Suprapubic skin (tissue), 4 donors: ENCODE results near the gene ATXN7. TPM values are rescaled to one million over a fixed set of nuclear protein-coding genes. Genes with fewer than 3 reads are reported as not detected.

Experiments used
- DNase-seq, 2 donors: peaks; one replicate each; pipeline ENCODE4 v3.0.0-alpha.2; 2019; ENCODE audit warnings: low spot score in 2 of 2
- H3K27ac ChIP-seq: fragments of 200-600 bp; sonication (generic); one replicate; pipeline ENCODE4 v1.5.1; 2019
- H3K27me3 ChIP-seq: fragments of 200-600 bp; sonication (generic); one replicate; pipeline ENCODE4 v1.5.1; 2019
- H3K36me3 ChIP-seq: fragments of 200-600 bp; sonication (generic); one replicate; pipeline ENCODE4 v1.5.1; 2019
- H3K4me1 ChIP-seq: fragments of 200-600 bp; sonication (generic); one replicate; pipeline ENCODE4 v1.5.1; 2019
- H3K4me3 ChIP-seq: fragments of 200-600 bp; sonication (generic); one replicate; pipeline ENCODE4 v1.5.1; 2019; ENCODE audit warnings: mild to moderate bottlenecking
- H3K9me3 ChIP-seq: fragments of 200-600 bp; sonication (generic); one replicate; pipeline ENCODE4 v1.5.1; 2019
- CTCF ChIP-seq, 2 donors: fragments of 200-600 bp in 1 of 2; fragments of 450-650 bp in 1 of 2; sonication (generic) in 1 of 2; IDR thresholded peaks; one replicate each; pipeline ENCODE4 v1.5.1; 2016 to 2019; ENCODE audit warnings: antibody characterized with exemption in 2 of 2, mild to moderate bottlenecking in 1 of 2, moderate library complexity in 1 of 2
- EP300 ChIP-seq: sonication (generic); formaldehyde crosslinking; IDR thresholded peaks from one replicate; pipeline ENCODE4 v1.6.1; 2017; ENCODE audit warnings: antibody characterized with exemption
- POLR2A ChIP-seq, 2 donors: fragments of 450-650 bp; IDR thresholded peaks; one replicate each; pipeline ENCODE4 v1.6.1; 2017; ENCODE audit warnings: antibody characterized with exemption in 2 of 2, mild to moderate bottlenecking in 2 of 2, moderate library complexity in 2 of 2
- POLR2AphosphoS5 ChIP-seq, 3 donors: sonication (generic); formaldehyde crosslinking; IDR thresholded peaks; one replicate each; pipeline ENCODE4 v1.6.1; 2017; ENCODE audit warnings: antibody characterized with exemption in 3 of 3
- WGBS: methylation state at CpG from one replicate; pipeline ENCODE4 v1.1.5; 2018; 5-methylcytosine and 5-hydroxymethylcytosine counted together
- total RNA-seq, 4 donors: library from RNA; depleted of rRNA; stranded (reverse); fragments of >200 nt; gene quantifications; one replicate each; pipeline ENCODE4 v1.1.0, GENCODE V29; 2016

ATXN7 gene
- total RNA-seq, 4 donors from 2014 or later: 22.9 to 101 (median 44.2) TPM

DNA sequence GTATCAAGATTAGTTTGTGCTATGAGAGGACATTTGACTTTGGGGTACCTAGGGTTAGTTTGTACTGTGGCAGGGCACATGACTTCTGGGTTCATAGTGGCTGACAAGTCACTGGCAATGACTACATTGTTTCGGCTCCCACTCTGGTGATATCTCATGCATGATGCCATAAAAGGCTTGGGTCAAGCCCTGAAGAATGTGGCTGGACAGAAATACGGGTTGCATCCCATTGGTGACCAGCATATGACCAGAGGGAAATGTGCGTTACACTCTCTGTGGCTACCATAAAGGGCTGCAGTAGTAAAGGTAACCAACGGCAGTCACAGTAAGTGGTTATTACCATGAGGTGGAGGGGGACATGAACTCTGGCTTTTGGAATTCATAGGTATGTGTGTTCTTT is 18.5 kb upstream of the ATXN7 start:
- DNase-seq: no peak
- H3K27ac ChIP-seq: no peak overlapping the region
- no peaks in the 10 kb centered on the region for H3K36me3 ChIP-seq
- 88% methylated on average over 3 of the region's 4 CpGs for WGBS
- TF ChIP-seq POLR2A (IDR thresholded peaks at IDR 0.05): no peak
- TF ChIP-seq CTCF (IDR thresholded peaks at IDR 0.05): no peak
- TF ChIP-seq EP300: no peak
- no peak for TF ChIP-seq POLR2AphosphoS5 (IDR thresholded peaks at IDR 0.05)
- peaks cover 6% of the 10 kb centered on the region for H3K4me1 ChIP-seq
- no peak overlapping the region for H3K4me3 ChIP-seq
- H3K9me3 ChIP-seq: no peaks in the 10 kb centered on the region
- H3K27me3 ChIP-seq: no peaks in the 10 kb centered on the region

DNA sequence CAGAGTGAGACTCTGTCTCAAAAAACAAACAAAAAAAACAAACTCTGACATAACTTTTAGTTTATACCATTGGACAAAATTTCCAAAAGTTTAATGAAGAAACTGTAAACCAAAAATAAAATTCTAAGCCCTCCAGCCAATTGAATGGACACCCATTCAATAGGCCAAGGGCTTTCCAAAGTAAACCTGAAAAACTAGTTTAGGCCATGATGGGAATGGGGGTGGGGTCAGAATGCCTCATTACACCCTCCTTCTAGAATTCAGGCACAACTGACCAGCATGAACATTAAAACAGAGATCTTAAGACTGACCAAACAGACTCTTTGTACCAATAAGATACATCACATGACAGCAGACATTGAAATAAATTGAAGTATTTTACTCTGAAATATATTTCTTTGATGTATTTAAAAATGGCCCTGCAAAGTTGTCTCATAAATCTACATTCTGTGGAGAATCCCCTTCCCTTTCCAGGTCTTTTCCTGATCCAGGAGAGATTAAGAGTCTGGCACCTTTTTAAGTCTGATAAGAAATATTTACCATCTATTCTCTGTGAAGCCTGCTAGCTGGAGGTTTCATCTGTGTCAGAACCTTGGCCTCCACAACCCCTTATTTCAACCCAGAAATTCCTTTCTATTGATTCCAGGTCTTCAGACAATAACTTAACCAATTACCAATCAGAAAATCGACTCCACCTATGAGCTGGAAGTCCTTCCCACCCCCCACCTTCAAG is 15.8 kb upstream of the ATXN7 start:
- Histone ChIP-seq H3K9me3 (no peaks in the 10 kb centered on the region), H3K27ac (no peak overlapping the region), H3K27me3 (no peaks in the 10 kb centered on the region), H3K4me1 (peaks cover 6% of the 10 kb centered on the region), H3K4me3 (no peak overlapping the region), H3K36me3 (no peaks in the 10 kb centered on the region)
- no peak for TF ChIP-seq POLR2A (IDR thresholded peaks at IDR 0.05)
- no peak for TF ChIP-seq CTCF (IDR thresholded peaks at IDR 0.05)
- no peak for TF ChIP-seq POLR2AphosphoS5 (IDR thresholded peaks at IDR 0.05)
- TF ChIP-seq EP300: no peak
- DNase-seq: no peak
- WGBS: 60% methylated on average over 1 of the region's 1 CpG

GRCh38 chr3:63849175-63849574 is 14.5 kb upstream of the ATXN7 start:
- 87% methylated on average over 4 of the region's 4 CpGs for WGBS
- no peaks in the 10 kb centered on the region for H3K27me3 ChIP-seq
- no peak overlapping the region for H3K27ac ChIP-seq
- H3K9me3 ChIP-seq: no peaks in the 10 kb centered on the region
- no peaks in the 10 kb centered on the region for H3K36me3 ChIP-seq
- TF ChIP-seq POLR2AphosphoS5 (IDR thresholded peaks at IDR 0.05) (no peak), CTCF (IDR thresholded peaks at IDR 0.05) (no peak), POLR2A (IDR thresholded peaks at IDR 0.05) (no peak), EP300 (no peak)
- no peak for DNase-seq
- H3K4me1 ChIP-seq: peaks cover 6% of the 10 kb centered on the region
- H3K4me3 ChIP-seq: no peak overlapping the region

DNA sequence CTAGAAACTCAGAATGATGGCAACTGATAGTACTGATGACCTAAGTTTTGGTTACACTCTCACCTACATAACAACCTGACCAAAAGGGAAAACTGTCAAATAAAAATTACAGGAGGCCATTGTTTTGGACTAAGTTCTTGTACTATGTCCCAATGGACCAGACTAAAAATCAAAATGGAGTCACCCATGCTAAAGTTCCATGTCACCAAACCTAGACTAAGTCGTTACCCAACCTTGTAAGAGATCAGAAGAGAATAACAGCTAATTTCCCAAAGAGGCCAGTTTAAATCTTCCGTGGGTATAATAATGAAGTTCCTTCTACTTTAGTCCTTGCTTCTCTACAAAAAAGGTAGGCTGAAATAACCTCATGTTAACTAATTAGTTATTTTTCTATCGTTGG is 12.4 kb upstream of the ATXN7 start:
- DNase-seq: no peak
- no peak overlapping the region for H3K27ac ChIP-seq
- peaks cover 10% of the 10 kb centered on the region for H3K4me1 ChIP-seq
- TF ChIP-seq POLR2A (IDR thresholded peaks at IDR 0.05) (no peak), POLR2AphosphoS5 (IDR thresholded peaks at IDR 0.05) (no peak), CTCF (IDR thresholded peaks at IDR 0.05) (no peak), EP300 (no peak)
- H3K9me3 ChIP-seq: no peaks in the 10 kb centered on the region
- no peaks in the 10 kb centered on the region for H3K27me3 ChIP-seq
- no peaks in the 10 kb centered on the region for H3K36me3 ChIP-seq
- no peak overlapping the region for H3K4me3 ChIP-seq
- WGBS: 98% methylated on average over 3 of the region's 3 CpGs

DNA sequence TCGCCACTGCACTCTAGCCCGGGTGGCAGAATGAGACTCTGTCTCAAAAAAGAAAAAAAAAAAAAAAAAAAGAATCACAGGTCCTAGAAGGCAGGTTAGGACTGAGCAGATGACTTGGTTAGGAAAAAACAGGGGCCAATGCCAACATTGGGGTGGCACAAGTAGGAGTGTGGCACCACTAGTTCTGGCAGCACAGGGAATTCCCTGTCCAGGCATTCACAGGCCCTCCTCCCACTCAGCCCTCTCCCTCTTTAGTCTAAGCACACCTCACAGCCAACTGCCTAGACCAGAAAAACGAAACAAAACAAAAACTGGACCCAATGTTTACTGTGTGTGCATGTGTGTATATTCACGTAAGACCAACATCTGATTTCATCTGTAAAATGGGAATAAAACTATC is 10.6 kb upstream of the ATXN7 start:
- Histone ChIP-seq H3K36me3 (no peaks in the 10 kb centered on the region), H3K9me3 (no peaks in the 10 kb centered on the region), H3K4me1 (peaks cover 4% of the 10 kb centered on the region), H3K27ac (no peak overlapping the region), H3K4me3 (no peak overlapping the region), H3K27me3 (no peaks in the 10 kb centered on the region)
- TF ChIP-seq EP300 (no peak), CTCF (IDR thresholded peaks at IDR 0.05) (no peak), POLR2A (IDR thresholded peaks at IDR 0.05) (no peak), POLR2AphosphoS5 (IDR thresholded peaks at IDR 0.05) (no peak)
- WGBS: 86% methylated on average over 4 of the region's 4 CpGs
- no peak for DNase-seq
